ENCODE data around the gene DENND1C.
A peak's percentile ranks its signal among the peaks of the same experiment; 100 is the strongest.
"Not testable (repeated sequence)": the region's sequence is repeated elsewhere in the genome, so short reads cannot be mapped to it uniquely, and the experiment has no call there.

Gene DENND1C

GRCh38 chr19:6481541-6482342 is at the start of gene DENND1C:
TSS of gene DENND1C (minus strand) at chr19:6481787. CDS start at chr19:6481695, 92 bp downstream.
- peak; percentile 53 for DNase-seq

DNA sequence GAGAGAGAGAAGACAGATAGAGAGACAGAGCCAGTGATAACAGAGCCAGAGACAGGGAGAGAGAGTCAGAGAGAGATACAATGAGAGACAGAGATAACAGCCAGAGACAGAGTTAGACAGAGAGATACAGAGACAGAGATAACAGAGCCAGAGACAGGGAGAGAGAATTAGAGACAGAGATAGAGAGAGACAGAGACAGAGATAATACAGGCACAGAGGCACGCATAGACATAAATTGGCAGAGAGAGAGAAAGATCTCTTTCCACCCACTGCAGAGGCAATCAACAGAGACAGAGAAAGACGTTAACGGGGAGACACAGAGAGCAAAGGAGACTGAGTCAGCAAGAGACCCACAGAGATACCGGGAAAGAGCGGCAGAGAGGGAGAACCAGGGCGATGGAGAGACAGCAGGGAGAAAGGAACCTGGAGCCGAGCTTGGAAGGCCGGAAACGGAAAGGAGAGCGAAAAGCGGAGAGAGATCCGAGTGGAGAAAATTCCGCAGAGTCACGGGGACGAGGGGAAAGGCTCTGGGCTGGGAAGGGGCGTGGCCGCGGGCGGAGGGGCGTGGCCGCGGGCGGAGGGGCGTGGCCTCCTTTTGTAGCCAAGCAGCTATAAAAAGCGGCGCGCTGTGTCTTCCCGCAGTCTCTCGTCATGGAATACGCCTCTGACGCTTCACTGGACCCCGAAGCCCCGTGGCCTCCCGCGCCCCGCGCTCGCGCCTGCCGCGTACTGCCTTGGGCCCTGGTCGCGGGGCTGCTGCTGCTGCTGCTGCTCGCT is 49.0 kb upstream of the DENND1C start, which contains the start of gene TNFSF9:
TSS of gene TNFSF9 (plus strand) at position 641 of the 777 bp plus-strand sequence. CDS start at position 652, 11 bp downstream.
- DNase-seq, result peak; percentile 95

- no peak for DNase-seq
Measured at GRCh38 chr19:6529937-6530385, 48.4 kb upstream of the DENND1C start.

GRCh38 chr19:6529351-6529750 is 47.8 kb upstream of the DENND1C start:
- DNase-seq, result no peak

DNA sequence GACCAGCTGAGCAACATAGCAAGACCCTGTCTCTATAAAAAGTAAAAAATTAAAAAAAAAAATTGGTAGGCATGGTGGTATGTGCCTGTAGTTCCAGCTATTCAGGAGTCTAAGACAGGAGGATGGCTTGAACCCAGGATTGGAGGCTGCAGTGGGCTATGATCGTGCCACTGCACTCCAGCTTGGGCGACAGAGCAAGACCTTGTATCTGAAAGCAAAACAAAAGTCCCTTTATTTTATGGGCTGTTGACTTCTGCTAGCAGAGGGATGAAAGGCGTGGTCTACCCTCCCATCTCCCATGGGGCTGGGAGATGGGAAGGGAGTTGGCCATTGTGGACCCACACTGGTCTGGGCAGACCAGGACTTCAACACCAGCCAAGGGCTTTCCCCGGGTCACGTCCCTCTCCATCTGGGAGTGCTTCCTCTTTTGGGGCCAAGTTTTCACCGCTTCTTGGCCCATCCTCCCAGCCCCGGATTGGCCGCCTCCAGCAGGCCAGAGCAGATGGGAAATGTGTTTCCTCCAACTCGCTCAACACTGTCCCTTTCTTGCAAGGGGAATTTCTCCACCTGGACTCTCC is 47.0 kb upstream of the DENND1C start:
- DNase-seq, result no peak

GRCh38 chr19:6527893-6528543 is 46.4 kb upstream of the DENND1C start:
- DNase-seq, result no peak

- no peak for DNase-seq
Measured at GRCh38 chr19:6524311-6524710, 42.7 kb upstream of the DENND1C start.

- no peak for DNase-seq
Measured at GRCh38 chr19:6522712-6523111, 41.1 kb upstream of the DENND1C start.

DNA sequence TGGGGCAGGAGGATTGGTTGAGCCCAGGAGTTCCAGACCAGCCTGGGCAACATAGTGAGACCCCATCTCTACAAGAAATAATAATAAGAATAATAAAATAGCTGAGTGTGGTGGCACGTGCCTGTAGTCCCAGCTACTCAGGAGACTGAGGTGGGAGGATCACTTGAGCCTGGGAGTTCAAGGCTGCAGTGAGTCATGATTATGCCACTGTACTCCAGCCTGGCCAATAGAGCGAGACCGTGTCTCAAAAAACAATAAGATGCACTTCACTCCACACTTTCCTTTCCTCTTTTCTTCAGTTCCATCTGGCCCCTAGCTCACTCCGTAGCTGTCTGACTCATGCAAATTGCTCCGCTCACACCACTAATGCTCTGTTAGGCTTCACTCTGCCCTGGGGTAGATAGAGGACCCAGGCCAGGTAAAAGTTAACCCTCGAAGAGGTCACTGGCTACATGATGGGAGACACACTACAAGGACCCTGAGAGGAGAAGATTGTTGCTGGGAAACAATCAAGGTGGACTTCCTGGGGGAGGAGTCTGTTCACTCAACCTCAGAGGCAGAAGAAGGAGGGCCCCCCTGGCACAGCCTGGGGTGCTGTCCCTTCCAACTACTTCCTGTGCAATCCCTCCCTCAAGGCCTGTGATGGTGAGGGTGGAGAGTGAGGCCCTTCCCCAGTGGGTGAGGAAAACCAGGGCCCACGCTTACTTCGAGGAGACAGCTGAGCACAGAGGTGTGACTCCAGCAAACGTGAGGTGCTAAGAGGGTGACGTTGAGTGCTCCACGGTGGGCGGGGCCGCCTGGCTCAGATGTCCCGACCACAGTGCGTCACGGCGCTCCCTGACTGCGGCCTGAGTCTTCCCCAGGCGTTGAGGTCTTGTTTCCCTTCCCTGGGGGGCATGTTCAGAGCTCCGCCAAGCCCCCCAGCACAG is 40.4 kb upstream of the DENND1C start:
- no peak for DNase-seq

DNA sequence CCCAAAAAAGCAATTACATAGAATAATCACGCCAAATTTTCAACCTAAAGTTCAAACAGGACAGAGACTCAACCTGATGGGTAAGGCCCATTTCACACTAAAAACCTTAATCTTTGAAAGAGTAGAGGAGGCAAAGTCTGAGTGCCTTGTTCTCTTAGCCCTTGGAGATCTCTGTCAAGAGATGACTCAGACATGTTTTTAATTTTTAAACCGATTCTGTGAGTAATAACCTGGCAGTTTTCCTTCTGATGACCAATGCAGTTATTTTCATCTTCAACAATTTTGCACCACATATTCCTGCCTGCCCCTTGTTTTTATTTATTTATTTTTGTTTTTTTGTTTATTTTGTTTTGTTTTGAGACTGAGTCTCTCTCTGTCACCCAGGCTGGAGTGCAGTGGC is 37.7 kb upstream of the DENND1C start:
- no peak for DNase-seq

DNA sequence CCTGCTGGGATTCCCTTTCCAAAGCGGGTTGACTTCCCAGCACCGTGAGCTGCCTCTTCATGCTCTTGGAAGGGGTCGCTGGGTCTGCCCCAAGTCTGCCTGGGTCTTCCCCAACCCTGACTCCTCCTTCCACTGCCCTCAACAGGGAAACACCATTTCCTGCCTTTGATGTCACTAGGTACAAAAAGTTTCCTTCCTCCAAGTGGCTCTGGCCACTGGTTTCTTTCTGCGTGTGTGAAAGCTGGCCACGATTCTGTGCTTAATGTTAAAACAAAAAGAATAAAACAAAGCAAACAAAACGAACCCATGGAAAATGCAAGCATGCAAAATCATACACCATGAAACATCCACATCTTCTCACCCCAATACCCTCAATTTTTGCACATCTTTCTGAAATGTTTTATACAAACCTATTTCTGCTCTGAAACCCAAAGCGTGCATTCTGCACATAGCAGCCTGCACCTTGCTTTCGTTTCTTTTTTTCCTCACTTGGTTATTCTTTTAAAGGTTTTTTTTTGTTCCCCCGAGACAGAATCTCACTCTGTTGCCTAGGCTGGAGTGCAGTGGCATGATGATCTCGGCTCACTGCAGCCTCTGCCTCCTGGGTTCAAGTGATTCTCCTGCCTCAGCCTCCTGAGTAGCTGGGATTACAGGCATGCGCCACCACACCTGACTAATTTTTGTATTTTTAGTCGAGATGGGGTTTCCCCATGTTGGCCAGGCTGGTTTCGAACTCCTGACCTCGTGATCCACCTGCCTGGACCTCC is 36.7 kb upstream of the DENND1C start:
- DNase-seq, result no peak

GRCh38 chr19:6516659-6517291 is 35.2 kb upstream of the DENND1C start:
- peak; percentile 96 for DNase-seq

DNA sequence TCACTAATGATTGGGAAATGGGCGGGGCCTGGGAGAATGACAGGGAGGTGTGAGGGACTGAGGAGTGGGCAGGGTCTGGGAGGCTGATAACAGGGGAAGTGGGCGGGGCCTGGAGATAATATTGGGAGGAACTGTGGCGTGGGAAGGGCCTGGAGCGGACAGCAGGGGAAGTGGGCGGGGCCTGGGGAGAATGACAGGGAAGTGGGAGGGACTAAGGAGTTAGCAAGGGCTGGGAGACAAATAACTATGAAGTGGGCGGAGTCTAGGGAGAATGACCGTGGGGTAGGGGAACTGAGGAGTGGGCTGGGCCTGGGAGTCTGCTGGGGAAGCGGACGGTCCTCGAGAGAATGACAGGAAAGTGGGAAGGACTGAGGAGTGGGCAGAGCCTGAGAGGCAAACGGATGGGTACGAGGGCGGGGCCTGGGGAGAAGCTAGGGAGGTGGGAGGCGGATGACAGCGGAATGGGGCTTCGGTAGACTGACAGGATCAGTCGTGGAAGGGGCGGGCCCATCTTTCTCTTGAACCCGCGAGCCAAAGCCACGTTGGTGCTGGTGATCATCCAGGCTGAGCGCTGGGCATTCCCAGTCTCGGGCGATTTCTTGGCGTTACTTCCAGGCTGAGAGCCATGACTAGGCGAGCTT is 34.6 kb upstream of the DENND1C start:
- peak; percentile 98 for DNase-seq

- no peak for DNase-seq
Measured at GRCh38 chr19:6514926-6515544, 33.4 kb upstream of the DENND1C start.

- no peak for DNase-seq
Measured at GRCh38 chr19:6514089-6514488, 32.5 kb upstream of the DENND1C start.

DNA sequence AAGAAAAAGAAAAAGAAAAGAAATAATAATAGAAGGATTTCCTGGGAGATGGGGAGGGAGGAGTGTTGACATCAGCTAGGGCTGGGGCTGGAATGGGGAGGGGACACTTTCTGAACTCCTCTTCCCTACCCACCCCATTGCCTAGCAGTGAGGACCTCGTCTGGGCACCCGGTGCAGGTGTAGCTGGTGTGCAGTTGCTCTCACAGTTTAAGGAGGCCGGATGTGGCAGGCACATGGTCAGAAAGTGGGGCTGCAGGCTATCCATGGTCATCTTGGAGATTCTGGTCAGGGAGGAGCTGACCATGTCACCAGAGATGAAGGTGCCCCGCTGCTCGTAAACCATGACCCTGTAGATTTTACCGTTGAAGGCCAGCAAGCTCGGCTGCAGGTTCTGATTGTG is 29.0 kb upstream of the DENND1C start:
- no peak for DNase-seq

DNA sequence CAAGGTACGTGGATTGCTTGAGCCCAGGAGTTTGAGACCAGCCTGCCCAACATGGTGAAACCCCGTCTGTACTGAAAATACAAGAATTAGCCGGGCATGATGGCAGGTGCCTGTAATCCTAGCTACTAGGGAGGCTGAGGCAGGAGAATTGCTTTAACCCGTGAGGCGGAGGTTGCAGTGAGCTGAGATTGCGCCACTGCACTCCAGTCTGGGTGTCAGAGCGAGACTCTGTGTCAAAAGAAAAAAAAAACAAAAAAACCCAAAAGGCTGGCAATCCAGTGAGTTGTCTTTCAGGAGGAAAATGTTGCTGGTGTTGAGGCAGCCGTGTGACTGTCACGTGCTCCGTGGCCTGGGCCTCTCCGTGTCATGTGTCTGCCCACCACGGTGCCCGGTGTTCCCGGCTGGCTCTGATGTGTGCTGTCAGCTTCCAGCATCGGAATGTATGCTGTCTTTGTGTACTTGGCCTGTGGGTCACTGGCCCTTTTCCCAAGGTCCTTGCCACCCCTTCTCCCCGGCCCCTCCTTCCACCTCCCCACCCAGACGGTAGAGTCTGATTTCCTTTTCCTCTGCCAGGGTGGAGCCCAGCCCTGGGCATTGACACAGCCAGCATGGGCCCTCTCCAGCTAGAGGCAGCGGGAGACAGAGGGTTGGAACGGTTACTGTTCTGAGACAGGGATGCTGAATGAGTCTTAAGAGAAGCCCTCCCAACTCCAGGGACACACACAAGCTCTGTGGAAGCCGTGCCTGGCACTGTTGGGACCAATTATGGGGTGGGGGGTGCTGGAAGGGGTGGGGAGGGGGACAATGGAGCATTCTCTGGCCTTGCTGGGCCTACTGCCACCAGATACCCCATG is 27.8 kb upstream of the DENND1C start:
- peak; percentile 69 for DNase-seq

DNA sequence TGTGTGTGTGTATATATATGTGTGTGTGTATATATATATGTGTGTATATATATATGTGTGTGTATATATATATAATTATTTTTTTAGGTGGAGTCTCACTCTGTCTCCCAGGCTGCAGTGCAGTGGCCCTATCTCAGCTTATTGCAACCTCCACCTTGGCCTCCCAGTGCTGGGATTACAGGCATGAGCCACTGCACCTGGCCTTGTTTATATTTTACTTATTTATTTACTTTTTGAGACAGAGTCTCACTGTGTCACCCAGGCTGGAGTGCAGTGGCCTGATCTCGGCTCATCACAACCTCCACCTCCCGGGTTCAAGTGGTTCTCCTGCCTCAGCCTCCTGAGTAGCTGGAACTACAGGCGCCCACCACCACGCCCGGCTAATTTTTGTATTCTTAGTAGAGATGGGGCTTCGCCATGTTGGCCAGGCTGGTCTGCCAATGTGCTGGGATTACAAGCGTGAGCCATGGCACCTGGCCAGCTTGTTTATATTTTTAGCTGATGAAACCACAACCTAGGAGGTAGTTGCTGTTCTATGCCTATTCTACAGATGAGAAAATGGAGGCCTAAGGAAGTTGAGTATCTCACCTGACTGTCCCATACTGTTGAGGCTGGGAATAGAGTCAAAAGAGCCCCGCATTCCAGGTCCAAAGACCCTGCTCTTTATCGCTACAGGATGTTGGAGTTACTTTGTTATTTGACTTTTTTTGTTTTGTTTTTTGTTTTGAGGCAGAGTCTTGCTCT is 26.6 kb upstream of the DENND1C start:
- DNase-seq, result not testable (repeated sequence)
